Effector CD8-positive, alpha-beta T cell (primary cell): ENCODE results near the gene NXPE1.

Source experiments
- DNase-seq: peaks from one replicate; lab custom pipeline; 2025; lab: John Stamatoyannopoulos, UW

Gene NXPE1

DNA sequence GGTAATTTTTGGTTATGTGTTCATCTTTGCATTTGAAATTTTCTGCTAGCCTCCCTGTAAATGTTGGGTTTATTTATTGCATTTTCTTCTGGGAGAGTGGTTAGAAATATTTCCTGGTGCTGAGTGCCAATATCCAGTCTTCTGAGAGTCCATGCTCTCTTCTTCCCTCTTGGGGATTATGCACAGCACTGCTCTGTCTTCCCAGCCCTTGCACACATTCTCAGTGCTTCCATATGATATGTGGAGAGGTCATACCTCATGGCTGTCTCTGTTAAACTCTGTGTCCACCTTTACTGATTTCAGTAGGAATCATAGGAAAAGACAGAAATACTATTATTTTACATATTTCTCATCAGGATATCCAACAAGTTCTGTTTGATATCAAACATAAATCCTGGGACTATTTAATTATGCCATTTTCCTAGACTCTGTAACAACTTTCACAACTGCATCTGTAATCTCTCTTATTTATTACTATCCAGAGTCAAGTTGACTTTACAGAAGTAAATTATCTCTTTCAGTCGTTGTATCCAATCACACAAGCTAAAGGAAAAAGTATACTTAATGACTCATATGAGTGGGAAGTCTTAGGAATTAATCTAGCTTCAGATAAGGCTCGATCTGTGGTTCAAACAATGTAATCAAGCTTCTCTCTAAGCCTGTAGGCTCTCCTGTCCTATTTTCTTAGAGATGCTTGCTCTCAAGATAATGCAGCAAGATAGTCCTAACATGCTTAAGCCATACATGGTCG, 2.7 kb upstream of the NXPE1 start:
- no peak for DNase-seq

DNA sequence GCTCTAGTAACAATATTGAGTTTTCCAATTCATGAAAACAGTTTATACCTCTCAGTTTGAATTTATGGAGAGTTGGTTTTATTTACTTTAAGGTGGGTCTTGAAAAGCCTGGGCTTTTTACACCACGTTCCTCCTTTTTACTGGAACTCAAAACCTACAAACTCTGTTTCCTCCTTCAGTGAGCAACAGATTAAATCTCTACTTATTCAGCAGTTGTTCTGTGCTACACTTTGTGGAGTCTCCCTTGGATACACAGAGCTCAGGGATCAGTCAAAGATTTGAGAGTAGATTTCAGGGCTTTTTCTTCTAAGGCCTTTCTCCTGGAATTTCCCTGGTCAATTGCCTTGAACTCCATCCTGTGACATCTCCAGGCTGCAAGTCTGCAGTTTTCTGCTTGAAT, 3.5 kb downstream of the NXPE1 start:
- no peak for DNase-seq

- DNase-seq = no peak
These were observed 6.0 kb downstream of the NXPE1 start for GRCh38 chr11:114553642-114554041.

GRCh38 chr11:114551060-114551459, 8.6 kb downstream of the NXPE1 start:
- DNase-seq = no peak

- no peak for DNase-seq
These were observed 34.0 kb downstream of the NXPE1 start for GRCh38 chr11:114525682-114526081.

GRCh38 chr11:114524122-114524521, 35.6 kb downstream of the NXPE1 start:
- DNase-seq = no peak

GRCh38 chr11:114522818-114523217, 36.9 kb downstream of the NXPE1 start:
- DNase-seq = no peak

DNA sequence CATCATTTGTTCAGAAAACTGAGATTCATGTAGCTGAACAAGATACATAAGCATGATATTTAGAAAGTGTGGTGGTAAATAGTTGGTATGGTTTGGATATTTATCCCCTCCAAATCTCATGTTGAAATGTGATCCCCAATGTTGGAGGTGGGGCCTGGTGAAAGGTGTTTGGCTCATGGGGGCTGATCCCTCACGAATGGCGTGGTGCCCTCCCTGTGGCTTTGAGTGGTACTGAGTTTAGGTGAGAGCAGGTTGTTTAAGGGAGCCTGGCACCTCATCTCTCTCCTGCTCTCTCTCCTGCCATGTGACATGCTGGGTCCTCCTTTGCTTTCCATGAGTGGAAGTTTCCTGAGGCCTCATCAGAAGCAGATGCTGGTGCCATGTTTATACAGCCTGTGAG, 48.1 kb downstream of the NXPE1 start:
- no peak for DNase-seq

- DNase-seq = no peak
These were observed 48.6 kb downstream of the NXPE1 start for GRCh38 chr11:114511079-114511478.

DNA sequence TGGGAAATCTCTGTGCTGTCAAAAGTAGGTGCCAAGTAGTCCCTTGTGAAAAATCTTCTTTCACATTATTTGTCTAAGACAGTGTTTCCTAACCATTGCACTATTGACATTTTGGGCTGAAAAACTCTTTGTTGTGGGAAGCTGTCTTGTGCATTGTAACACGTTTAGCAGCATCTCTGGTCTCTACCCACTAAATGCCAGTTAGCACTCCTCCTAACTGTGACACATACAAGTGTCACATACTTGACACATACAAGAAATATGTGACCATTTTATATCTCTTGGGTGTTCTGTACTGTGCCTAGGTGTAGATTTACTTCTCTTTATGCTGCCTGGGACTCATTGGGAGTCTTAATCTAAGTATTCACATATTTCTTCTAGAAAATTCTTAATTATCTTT, 57.8 kb downstream of the NXPE1 start:
- DNase-seq = no peak

GRCh38 chr11:114499756-114500155, 59.9 kb downstream of the NXPE1 start:
- DNase-seq = no peak

GRCh38 chr11:114496915-114497314, 62.8 kb downstream of the NXPE1 start:
- no peak for DNase-seq

DNA sequence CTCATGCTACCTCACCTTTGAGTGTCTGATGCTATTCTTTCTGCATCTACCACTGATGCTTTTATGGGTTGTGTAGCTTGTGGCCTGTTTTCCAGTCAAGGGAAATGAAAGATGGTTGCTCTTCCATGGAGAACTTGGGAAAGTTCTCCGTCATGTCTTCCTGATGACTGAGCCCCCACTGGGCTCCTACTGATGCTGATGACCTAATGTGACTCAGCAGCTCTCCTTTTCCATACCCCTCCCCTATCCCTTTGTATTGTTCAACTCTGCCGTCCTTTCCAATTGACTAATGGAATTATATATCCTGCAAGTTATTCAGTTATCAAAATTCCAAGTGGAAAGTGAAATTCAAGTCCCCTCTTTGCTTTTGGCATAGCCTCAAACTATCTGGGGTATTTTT, 75.8 kb downstream of the NXPE1 start:
- no peak for DNase-seq

DNA sequence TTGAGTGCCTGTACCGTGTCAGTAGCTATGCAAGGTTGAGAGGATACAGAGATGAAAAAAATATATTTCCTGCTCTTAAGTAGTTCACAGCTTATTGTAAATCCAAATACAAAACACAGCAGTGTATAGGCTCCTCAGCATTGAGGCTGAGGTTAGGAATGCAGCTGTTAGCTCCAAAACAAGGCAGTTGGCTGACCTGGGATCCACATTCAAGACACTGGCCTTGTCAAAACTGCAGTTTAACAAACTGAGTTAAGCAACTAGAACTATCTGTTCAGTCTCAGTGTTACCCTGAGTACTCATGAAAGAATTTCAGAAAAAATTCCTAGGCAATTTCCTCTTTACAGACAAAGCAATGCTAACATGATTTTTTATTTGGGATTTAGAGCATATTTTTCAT, 77.6 kb downstream of the NXPE1 start:
- no peak for DNase-seq

DNA sequence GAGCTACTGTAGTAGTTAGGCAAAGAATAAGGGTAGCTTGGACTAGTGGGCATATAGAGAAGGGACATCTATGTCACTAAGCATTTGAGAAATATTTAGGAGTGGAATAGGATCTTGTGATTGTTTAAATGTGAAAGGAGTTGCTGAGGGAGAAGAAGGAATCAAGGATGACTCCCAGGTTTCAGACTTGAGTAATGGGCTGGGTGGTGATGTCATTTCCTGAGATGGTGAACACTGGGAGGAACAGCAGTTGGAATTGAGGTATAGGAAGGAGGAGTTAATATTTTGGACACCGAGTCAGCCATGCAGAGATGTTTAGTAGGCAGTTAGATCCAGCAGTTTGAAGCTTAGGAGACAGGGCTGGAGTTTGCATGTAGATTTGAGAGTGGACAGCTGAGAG, 80.3 kb downstream of the NXPE1 start:
- DNase-seq = no peak

GRCh38 chr11:114478768-114479167, 80.9 kb downstream of the NXPE1 start:
- no peak for DNase-seq

GRCh38 chr11:114478001-114478410, 81.7 kb downstream of the NXPE1 start:
- DNase-seq = no peak

GRCh38 chr11:114472661-114473060, 87.0 kb downstream of the NXPE1 start:
- DNase-seq = no peak
